Stimulated activated CD4-positive, alpha-beta T cell treated with anti-CD3 and anti-CD28 coated beads, Interleukin-4, amount 100 ng/mL, for 48 hours (primary cell): ENCODE results near the gene NHSL1.

Source experiments
- DNase-seq, 2 donors: peaks; one replicate each; pipeline ENCODE4 v3.0.0-alpha.2; 2020; ENCODE audit warnings: low read depth in 2 of 2

The NHSL1 gene

DNA sequence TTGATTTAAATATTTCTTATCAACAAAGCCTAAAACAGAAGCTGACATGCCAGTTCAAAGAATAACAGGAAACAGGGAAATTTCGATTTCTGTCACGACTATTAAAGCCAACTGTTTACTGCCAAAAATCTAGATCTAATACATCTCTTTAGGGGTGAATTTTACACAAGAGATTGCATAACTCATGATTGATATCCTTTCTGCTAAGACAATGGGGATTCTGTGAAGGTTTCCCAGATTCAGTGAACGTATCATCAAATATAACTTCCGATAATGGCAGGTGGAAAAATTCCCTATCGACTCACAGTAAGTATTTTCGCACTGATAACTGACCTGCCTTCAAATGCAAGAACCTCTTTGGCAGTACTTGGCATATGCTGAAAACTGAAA, 42.9 kb downstream of the NHSL1 start:
- DNase-seq = no peak

DNA sequence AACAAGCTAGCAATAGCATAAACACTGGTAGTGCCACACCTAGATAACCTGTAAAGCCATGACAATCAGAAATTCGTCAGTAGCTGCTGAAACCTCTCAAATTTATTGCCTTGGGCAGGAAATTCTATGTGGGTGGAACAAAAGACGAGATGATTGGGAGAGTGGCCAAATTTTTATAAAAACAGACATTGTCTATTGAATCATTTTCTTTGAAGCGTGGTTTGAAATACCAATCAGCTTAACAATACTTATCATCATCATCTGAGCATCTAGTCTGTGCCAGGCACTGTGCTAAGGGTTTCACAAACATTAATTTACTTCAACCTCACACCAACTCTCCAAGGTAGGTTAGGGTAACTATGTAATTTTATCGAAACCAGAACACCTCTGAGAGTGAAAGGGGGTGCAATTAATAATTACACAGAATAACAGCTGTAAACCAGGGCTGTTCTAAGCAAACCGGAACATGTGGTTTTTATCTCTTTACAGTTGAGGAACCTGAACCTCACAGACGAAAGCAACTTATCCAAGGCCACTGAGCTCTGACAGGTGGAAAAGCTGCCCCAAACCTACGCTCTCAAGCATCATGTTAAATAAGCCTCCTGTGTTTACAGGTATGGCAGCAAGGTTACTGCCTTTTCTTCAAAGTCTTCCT, 43.4 kb downstream of the NHSL1 start:
- no peak for DNase-seq

DNA sequence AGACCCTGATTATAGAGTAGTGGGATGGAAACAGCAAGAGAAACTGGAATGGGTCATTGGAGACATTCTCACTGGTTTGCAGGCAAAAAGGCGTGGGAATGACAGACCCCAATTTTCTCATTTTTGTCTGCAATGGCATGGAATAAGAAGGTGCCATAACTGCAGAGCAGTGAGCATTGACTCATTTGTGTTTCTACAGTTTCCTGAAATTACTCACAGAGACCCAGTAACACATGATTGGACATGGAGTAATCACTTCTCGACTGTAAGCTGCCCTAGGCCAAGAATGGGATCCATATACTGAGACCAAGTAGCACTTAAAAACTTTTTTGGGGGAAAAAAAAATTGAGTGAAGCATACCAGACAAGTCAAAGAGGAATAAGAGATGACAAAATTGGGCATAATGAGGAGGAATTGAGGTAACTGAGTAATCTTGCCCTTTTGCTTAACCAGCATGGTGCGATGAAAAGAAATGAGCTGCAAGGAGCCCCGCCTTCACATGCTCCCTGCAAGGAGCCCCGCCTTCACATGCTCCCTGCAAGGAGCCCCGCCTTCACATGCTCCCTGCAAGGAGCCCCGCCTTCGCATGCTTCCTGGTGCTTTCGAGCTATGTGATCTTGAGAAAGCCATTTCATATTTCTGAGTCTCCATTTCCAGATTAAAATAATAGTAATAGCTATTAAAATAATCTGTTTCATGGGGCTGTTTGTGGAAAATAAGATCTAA, 44.1 kb downstream of the NHSL1 start:
- peak; percentile 18 to 29 for DNase-seq

DNA sequence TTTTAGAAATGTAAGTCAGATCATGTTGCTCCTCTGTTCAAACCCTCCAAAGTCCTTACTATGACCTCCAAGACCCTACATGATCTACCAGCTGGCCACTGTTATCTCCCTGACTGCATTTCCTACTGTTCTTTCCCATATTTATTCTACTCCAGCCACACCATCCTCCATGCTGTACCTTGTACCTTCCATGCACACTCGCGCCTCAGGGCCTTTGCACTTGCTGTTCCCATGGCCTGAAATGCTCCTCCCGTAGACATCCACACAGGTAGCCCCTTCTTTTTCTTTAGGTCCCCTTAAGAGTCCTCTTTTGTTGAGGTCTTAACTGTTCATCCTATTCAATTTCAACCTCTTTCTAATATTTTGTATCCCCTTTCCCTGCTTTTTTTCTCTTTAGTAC, 48.3 kb downstream of the NHSL1 start:
- no peak for DNase-seq

GRCh38 chr6:138450445-138450844, 48.8 kb downstream of the NHSL1 start:
- no peak for DNase-seq

- no peak for DNase-seq
Observed at GRCh38 chr6:138446821-138447220, 52.5 kb downstream of the NHSL1 start.

- no peak for DNase-seq
Observed at GRCh38 chr6:138443979-138444378, 55.3 kb downstream of the NHSL1 start.

- no peak for DNase-seq
Observed at GRCh38 chr6:138442663-138443062, 56.6 kb downstream of the NHSL1 start.

DNA sequence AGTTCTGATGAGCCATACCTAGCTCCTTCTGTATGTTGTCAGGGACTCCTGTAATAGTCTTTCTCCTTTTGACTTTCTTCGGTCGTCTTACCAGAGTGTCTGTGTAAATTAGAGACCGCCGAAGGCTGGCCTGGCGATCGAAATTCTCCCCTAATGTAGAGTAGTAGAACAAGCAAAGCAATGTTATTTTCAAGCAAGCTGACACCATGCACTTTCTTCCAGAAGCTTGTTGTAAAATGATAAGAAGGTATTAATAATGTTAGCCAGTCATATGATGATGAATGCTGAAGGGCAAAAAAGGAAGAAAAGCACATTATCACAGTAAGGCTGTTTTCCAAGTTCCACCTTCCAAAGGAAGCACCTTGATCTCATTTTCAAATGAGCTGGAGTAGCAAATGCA, 57.3 kb downstream of the NHSL1 start:
- no peak for DNase-seq

DNA sequence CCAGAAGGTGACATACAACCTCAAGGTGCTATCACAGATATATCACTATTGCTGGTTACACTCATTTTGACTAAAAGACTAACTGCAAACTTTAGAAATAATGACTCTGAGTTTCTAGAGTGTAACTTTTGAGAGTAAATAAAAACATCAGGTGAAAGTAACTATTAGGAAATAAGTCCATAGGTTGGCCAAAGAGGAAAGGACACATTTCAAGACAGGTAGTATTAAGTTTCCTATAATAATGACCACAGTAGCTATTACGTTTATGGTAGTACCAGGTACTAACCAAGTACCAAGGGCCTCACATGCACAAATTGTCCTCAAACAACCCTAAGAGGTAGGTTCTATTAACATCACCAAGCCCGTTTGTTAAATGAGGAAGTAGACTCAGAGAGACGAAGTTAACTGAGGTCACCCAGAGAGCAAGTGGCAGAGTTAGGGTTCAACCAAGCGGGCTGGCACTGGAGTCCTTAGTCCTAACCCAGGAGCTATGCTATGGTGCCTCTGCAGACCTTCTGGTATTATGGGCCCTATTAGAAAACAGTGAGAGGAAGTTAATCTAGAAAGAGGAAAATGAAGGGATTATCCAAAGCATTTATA, 58.4 kb downstream of the NHSL1 start:
- DNase-seq = no peak

- DNase-seq = no peak
Observed at GRCh38 chr6:138440296-138440695, 59.0 kb downstream of the NHSL1 start.

DNA sequence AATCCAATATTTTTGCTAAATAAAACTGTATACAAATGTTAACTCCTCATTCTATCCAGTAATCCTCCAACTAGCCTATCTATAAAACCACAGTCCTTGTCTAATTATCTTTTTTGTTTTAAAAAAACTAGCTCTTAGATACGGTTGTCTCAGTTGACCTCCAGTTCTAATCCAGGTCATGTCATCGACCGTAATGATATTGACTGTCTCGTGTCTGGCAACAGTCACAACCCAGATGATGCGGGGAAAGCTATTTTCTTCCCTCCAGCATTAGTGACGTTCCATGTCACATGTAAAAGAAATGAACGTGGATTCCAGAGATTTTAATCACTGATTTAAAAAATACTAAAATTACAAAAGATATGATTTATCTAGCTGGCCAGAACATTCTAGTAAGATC, 59.7 kb downstream of the NHSL1 start:
- DNase-seq = no peak

- DNase-seq = no peak
Observed at GRCh38 chr6:138434925-138435324, 64.4 kb downstream of the NHSL1 start.

DNA sequence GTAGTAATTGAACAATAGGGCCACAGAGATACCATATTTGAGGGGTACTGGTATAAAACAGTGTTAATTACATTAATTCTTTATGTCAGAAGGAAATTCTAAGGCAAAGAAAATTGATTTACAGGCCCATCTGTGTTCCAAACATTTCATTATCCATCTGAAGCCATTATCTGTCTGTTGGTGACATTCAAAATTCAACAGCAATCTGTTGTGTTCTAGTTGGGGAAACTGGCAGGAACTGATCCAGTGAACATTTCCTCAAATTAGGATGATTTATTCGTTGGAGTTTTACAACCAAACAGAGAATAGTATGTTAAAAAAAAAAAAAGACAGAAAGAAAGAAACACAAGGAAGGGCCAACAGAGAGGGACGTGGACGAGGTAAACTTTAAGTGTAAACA, 65.2 kb downstream of the NHSL1 start:
- DNase-seq = no peak

GRCh38 chr6:138432063-138432356, 67.3 kb downstream of the NHSL1 start:
- DNase-seq = no peak

GRCh38 chr6:138431256-138432062, 67.8 kb downstream of the NHSL1 start:
- DNase-seq = no peak

DNA sequence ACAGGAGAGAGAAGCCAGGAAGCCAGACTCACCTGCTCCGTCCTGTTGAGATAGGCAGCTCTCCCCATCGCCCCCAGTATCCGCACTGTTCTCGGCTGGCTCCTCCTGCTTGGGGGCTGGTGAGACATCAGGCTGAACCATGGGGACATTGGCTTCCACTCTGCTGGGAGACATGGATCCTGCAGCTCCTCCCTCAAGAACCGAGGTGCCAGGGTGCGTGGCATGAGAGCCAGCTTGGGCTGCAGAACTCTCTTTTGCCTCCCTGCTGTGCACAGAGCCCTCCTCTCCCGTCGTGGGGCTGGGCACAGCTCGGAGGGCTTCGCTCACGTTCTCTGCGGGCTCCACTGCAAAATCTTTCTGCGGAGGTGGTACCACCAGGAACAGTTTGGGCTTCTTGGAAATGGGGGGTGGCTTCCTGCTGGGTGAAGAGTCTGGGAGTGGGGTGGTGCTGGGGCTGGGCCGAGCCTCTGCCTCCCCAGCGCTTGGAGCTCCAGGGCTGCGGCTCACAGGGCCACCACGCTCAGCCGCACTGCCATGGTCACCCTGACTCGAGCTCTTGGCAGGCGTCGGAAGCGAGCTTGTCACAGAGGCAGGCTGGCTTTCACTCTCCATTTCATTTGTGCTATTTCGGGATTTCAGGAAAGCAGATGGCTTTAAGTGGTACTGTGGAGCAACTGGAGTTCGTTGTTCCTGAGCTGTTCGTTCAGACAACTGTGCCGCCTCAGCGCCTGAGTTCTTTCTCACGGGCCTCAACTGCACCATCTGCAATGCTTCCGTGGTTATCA, 68.7 kb downstream of the NHSL1 start:
- DNase-seq = no peak

DNA sequence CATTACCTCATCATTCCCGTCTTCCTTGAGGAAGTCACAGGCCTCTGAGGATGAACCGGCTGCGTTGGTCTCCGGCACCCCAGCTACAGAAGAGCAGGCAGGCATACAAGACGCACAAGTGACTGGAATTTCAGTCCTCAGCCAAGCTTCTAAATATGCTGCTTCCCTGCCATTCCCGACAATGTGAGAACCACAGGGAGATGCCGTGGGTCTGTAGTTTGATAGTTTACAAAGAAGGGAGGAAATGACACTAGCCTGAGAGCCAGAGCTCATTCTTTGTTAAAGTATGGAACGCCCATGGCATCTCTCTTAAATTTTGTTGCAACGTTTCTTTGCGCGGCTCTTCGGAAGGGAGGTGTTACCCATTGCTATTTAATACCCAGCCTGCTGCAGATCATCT, 69.5 kb downstream of the NHSL1 start:
- DNase-seq = no peak

DNA sequence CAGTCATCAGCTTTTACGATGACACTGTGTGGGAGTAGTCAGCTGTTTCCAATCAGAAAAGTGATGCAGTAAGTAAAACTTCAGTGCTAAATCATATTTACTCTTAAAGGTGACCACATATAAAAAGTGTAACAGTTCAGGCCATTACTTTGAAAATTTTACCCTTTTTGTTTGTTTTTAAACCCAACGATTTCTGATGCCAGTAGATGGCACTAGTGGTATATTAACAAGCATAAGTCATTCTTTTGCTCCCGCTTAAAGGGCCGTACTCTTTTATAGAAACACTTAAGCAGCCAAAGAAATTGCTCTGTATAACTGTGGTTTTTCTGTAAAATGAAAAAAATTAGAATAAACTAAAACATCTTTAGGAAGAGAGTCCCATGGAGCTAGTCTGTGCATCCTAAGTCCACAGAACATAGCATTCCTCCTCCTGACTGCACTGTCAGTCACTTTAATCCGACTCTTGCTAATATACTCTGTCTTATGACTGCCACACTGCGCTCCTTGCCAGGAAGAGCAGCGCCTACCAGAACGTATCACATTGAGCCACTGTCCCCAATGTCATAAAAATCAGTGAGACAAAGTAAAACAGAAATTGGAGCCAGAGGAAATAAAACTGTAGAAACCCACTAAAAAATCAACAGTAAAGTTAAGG, 70.2 kb downstream of the NHSL1 start:
- no peak for DNase-seq

DNA sequence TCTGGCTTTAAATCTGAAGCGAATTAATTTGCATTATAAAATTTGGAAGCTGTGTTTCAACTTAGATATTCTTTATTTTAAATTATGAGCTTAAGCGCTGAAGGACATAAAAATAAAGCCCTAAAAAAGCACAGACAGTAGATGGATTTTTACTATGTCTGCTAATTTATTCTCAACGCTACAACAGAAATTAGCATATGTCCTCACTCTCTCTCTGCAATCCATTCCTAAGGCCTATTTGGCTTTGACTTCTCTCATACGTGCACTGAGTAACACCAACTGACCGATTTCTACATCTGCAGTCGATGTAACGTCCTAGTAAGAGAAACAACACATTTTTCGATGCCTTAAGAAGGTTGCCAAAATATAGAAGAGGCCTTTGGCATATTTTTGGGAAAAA, 71.6 kb downstream of the NHSL1 start:
- DNase-seq = no peak

DNA sequence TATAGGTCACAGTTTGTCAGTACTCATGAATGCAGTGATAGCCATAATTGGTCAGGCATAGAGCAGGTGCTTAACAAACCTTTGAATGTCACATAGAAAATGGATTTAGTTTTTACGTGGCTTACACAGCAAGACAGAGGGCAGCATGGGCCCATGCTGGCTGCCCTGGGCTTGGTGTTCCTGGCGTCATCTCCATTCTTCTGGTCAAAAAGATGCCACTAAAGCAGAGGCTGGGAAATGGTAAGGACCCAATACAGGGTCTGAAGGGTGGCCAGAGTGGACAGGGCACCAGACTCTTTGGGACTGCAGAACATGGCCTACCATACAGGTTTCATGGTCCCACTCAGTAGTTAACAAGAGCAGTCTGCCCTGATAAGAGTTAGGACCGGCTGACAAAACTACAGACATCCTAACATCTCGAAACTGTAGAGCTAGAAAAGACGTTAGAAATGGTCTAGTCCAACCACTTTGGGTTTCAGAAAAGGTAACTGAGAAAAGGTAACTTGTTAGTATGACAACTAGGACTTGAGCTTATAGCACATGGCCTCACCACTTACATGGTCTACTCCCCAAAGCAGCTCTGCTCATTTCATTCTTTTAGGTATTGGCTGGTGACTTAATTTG, 72.7 kb downstream of the NHSL1 start:
- no peak for DNase-seq
